ENCODE measurements around the gene TRMT2A.

TRMT2A gene

GRCh38 chr22:20105456-20106204 lies 11.4 kb downstream of the TRMT2A start:
- no peak for DNase-seq

DNA sequence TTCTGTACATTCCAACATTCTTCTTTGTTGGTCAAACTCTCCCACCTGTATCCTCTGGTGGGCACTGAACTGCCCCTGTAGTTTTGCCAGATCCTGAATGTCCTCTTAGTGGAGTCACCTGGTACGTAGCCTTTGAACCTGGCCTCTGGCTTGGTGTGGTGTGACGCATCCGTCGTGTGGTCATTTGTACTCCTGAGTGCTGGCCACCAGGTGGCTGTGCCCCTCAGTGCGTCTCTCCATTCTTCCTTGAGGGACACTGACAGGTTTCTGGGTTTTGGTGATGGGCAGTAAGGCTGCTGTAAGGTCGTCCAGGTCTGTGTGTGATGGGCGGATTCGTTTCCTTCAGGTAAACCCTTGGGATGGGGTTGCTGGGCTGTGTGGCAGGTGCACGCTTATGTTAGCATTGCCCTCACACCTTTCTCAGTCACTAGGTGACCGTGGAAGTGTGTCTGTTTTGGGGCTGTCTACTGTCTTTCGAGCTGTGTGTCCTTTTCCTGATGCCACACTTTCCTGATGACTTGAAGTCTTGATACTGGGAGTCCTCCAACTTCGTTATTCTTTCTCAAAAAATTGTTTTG lies 14.7 kb downstream of the TRMT2A start:
- DNase-seq, result no peak

- no peak for DNase-seq
These were observed 15.4 kb downstream of the TRMT2A start for GRCh38 chr22:20101638-20102037.

DNA sequence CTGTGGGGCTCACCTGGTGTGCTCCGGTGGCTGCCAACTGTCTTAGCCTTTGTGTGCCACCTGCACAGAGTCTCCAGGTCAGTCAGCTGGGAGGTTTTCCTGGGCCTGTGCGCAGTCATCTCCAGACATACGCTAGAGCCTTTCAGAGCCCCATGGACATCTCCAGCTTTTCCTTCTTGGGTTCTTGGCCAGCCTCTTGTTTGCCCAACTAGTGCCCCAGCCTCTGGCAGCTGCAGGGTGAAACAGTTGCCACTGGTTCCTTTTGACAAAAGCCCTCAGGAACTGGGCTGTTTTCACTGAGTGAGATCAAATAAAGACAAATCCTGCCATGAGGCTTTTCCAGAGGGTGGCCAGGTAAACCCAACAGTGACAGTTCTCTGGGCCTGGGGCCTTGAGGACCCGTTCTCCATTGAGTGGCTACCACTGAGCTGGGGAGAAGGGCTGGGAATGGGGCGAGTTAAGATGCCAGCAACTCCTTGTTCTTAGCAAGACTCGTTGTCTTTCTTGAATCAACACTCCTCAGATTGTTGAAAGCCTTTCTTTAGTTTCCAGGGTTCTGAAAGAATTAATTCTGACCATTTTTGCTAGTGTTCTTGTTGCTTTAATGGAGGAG lies 17.8 kb downstream of the TRMT2A start:
- DNase-seq, result no peak

- DNase-seq, result no peak
These were observed 20.2 kb downstream of the TRMT2A start for GRCh38 chr22:20096574-20097420.

DNA sequence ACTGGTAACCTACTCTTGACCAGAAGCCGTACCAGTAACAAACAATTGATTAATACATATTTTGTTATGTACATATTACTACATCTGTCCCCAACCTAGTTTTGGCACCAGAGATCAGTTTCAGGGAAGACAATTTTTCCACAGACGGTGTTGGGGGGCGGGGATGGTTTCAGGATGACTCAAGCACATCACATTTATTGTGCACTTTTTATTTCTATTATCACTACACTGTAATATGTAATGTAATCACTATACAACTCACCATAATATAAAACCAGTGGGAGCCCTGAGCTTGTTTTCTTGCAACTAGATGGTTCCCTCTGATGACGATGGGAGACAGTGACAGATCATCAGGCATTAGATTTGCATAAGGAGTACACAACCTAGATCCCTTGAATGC lies 21.5 kb downstream of the TRMT2A start:
- DNase-seq, result no peak

GRCh38 chr22:20094197-20094807 lies 22.7 kb downstream of the TRMT2A start:
- no peak for DNase-seq

GRCh38 chr22:20093418-20094196 lies 23.4 kb downstream of the TRMT2A start:
- DNase-seq, result no peak

DNA sequence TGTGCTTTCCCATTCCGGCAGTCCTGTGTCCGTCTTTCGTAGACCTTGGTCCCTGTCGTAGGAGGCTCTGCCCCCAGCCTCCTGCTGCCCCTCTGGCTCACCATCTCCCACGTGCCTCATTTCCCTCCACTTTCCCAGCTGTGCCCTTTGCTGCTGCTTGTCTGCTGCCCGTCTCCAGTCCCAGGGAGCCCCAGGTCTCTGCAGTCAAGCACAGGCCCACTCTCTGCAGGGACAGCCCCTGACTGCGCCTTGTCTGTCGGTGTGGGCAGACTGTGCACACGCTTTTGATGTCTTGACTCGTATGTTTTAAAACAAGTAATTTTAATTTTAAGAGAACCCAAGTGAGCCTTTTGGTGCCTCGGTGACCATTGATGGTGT lies 24.6 kb downstream of the TRMT2A start:
- no peak for DNase-seq

DNA sequence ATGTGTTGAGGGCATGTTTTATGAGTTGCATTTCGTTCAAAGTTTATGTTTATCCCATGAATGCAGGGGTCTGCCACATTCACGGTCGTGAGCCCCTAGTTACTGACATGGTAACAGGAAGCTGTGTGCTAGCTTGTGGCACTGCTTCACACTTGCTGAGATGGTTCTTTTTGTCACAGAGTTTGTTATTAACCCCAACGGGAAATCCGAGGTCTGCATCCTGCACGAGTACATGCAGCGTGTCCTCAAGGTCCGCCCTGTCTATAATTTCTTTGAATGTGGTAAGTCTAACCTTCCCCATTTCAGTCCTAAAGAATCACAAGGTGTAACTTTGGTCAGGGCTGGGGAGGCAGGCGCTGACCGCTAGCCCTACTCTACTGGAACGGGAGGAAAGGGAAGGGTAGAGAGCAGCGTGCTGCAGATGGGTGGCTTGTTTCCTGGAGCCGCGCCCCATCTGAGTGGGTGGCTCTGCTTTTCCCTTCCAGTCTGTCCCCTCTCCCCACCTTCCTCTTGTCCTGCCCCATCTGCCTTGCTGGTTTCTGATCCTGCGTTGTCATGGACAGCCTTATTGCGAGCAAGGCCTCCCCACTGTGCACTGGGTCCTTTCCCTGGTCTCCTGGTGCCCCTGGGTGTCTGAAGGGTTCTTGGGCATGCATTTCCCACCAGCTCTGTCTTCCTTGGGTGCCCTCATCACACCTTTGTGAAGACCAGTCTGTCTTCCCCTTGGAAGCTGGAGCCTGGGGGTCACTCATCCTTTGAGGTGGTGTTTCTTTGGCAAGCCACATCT lies 25.1 kb downstream of the TRMT2A start:
- DNase-seq, result no peak

DNA sequence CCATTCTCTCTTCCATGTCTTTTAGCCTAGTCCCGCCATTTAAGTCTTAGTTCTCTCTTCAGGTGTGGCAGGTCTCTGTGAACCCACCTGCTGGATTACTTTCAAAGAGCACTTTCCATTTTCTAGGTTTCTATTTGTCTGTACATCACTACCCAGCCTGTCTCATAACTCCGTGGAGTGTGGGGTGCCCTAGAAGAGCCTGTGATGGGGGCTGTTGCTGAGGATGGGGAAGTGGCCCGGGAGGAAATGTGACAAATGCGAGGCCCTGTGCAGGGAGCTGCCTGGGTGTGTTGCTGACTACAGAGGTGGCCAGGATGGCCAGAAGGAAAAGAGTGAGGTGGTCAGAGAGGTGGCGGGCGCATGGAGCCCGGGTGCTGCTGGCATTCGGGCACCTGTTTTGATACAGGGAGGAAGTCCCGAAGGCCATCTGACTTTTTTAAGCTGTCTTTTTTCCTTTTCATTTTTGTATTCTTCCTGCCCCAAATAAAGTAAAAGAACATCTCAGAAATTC lies 26.2 kb downstream of the TRMT2A start:
- DNase-seq, result no peak

DNA sequence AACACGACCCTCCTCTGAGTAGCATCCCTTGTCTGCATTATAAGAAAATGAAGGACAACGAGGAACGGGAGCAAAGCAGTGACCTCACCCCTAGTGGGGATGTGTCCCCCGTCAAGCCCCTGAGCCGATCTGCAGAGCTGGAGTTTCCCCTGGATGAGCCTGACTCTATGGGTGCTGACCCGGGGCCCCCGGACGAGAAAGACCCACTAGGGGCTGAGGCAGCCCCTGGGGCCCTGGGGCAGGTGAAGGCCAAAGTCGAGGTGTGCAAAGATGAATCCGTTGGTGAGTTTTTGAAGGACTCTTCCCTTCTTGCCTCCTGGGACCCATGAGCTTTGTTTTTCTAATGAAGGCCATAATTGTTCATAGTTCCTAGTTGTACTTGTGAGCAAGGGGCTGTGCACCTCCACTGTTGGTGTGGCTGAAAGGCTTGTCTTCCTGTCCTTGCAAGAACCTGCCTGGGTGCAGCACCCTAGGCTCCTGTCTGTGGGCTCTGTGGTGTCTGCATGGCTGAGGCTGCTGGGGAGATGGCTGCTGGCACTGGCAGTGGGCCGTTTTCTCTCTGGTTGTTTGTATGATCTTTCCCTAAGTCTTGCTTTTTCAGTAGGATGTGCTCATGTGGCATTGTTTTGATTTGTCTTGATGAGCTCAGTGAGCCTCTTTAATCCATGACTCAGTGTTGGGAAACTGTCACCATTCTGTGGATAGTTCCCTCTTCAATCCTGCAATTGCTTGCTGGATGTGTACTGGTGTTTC lies 26.9 kb downstream of the TRMT2A start:
- no peak for DNase-seq

DNA sequence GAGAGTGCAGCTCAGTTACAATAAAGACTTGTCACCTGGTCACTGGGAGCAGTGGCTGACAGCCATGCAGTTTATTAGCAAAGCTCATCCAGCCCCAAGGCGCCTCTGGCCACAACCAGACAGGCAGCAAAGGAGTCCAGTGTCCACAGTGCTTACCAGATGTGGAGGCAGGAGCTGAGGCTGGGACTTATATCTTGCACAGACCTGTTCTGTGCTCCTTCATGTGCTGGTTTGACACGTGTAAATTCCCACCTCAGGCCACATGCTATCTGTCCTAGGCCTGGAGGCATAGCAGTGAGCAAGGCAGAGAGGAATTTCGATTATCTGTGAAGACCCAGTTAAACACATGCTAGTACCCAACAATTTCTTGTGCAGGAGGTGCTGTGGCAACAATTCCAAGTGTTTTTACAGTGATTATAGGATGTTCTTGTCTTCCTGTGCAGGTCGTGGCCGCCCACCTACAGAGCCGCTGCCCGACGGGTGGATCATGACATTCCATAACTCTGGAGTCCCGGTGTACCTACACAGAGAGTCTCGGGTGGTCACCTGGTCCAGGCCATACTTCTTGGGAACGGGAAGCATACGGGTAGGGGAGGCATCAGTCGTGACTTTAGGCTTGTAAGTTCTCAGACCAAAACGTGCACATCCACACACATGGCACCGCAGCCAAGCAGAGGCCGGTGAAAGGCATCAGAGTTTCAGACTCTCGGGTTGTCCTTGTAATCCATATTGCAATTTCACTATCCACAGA lies 27.6 kb downstream of the TRMT2A start:
- DNase-seq, result no peak

DNA sequence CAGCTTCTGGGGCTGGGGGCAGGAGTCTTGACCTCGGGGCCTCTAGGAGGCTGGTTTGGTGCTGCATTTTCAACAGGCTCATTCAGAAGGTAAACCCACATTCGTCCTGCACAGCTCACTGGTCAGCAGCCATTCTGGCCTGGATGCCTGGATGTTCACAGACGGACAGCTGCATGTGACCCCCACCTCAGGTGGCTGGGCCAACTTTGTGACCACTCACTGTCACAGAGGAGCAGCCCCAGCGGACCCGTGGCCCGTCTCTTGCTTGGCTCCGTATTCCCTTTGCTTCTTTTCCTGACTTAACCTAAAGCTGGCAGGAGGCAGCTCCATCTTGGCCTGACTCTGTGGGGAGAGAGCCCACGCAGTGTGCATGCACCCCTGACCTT lies 28.8 kb downstream of the TRMT2A start:
- DNase-seq, result no peak

GRCh38 chr22:20087319-20088262 lies 29.4 kb downstream of the TRMT2A start:
- no peak for DNase-seq

- DNase-seq, result no peak
These were observed 30.3 kb downstream of the TRMT2A start for GRCh38 chr22:20086763-20087162.

- DNase-seq, result no peak
These were observed 30.9 kb downstream of the TRMT2A start for GRCh38 chr22:20086101-20086599.

DNA sequence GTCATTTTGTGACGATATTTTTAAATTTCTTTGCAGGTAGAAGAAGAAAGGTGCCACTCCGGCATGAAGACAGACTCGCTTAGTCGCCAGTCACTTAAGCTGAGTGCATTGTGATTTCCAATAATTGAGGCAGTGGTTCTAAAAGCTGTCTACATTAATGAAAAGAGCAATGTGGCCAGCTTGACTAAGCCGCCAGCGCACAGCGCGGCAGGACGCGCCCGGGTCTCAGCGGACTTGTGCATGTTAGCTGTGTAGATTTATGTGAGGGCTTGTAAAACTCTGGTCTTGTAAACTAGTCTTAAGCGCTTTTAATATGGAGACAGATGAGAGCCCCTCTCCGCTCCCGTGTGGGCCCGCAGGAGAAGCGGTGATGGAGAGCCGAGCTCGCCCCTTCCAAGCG lies 31.4 kb downstream of the TRMT2A start:
- DNase-seq, result no peak

All from effector CD8-positive, alpha-beta T cell (primary cell).